ENCODE measurements around the gene PLA2G2E. TPM values are rescaled to one million over a fixed set of nuclear protein-coding genes. Genes with fewer than 3 reads are reported as not detected.
"Not testable (repeated sequence)": the region's sequence is repeated elsewhere in the genome, so short reads cannot be mapped to it uniquely, and the experiment has no call there.

PLA2G2E gene
- total RNA-seq, 2 experiments from 2014 or later = not detected

GRCh38 chr1:19880841-19881240 lies 42.6 kb downstream of the PLA2G2E start:
- not testable (repeated sequence) for H3K27me3 Mint-ChIP-seq, H3K27ac Mint-ChIP-seq, DNase-seq, H3K4me3 Mint-ChIP-seq, H3K36me3 Mint-ChIP-seq, H3K9me3 Mint-ChIP-seq
- peaks cover 28% of the 10 kb centered on the region for H3K4me1 Mint-ChIP-seq

GRCh38 chr1:19879661-19880060 lies 43.8 kb downstream of the PLA2G2E start:
- Mint-ChIP-seq H3K9me3 (no peaks in the 10 kb centered on the region), H3K4me1 (peaks cover 21% of the 10 kb centered on the region), H3K27ac (no peak overlapping the region), H3K27me3 (peaks cover 12% of the 10 kb centered on the region), H3K36me3 (no peaks in the 10 kb centered on the region), H3K4me3 (no peak overlapping the region)
- DNase-seq = no peak

- Mint-ChIP-seq H3K4me1 (peaks cover 17% of the 10 kb centered on the region), H3K27me3 (peaks cover 12% of the 10 kb centered on the region), H3K4me3 (no peak overlapping the region), H3K27ac (no peak overlapping the region), H3K36me3 (no peaks in the 10 kb centered on the region), H3K9me3 (no peaks in the 10 kb centered on the region)
- DNase-seq = no peak
These were observed 44.2 kb downstream of the PLA2G2E start for GRCh38 chr1:19879227-19879626.

- Mint-ChIP-seq H3K36me3 (no peaks in the 10 kb centered on the region), H3K27me3 (peaks cover 12% of the 10 kb centered on the region), H3K27ac (no peak overlapping the region), H3K4me3 (no peak overlapping the region), H3K9me3 (no peaks in the 10 kb centered on the region), H3K4me1 (peaks cover 11% of the 10 kb centered on the region)
- DNase-seq = no peak
These were observed 44.8 kb downstream of the PLA2G2E start for GRCh38 chr1:19878637-19878985.

GRCh38 chr1:19877821-19878636 lies 45.4 kb downstream of the PLA2G2E start:
- Mint-ChIP-seq H3K27ac (no peak overlapping the region), H3K4me1 (peaks cover 7% of the 10 kb centered on the region), H3K36me3 (no peaks in the 10 kb centered on the region), H3K27me3 (peaks cover 12% of the 10 kb centered on the region), H3K4me3 (no peak overlapping the region), H3K9me3 (no peaks in the 10 kb centered on the region)
- DNase-seq = no peak

GRCh38 chr1:19877181-19877750 lies 46.2 kb downstream of the PLA2G2E start:
- H3K4me3 Mint-ChIP-seq = no peak overlapping the region
- no peaks in the 10 kb centered on the region for H3K36me3 Mint-ChIP-seq
- H3K4me1 Mint-ChIP-seq = peaks cover 6% of the 10 kb centered on the region
- DNase-seq = no peak
- H3K27me3 Mint-ChIP-seq = peaks cover 14% of the 10 kb centered on the region
- H3K27ac Mint-ChIP-seq = no peak overlapping the region
- no peaks in the 10 kb centered on the region for H3K9me3 Mint-ChIP-seq

- Mint-ChIP-seq H3K4me3 (no peak overlapping the region), H3K27ac (no peak overlapping the region), H3K36me3 (no peaks in the 10 kb centered on the region), H3K27me3 (peaks cover 50% of the 10 kb centered on the region), H3K9me3 (no peaks in the 10 kb centered on the region), H3K4me1 (no peaks in the 10 kb centered on the region)
- no peak for DNase-seq
These were observed 51.2 kb downstream of the PLA2G2E start for GRCh38 chr1:19872190-19872589.

Other genes with a start within 250 kb of the PLA2G2E start
- gene TMCO4, start 123.7 kb downstream of the PLA2G2E start, total RNA-seq = 10 to 100 TPM; 12.5 to 13.9 TPM
- gene RNF186, start 108.3 kb downstream of the PLA2G2E start, total RNA-seq = not detected
- 1 to 10 TPM; 6.2 to 7.3 TPM for gene OTUD3, start 41.2 kb downstream of the PLA2G2E start, total RNA-seq
- not detected for gene PLA2G2A, start 56.0 kb upstream of the PLA2G2E start, total RNA-seq
- not detected for gene PLA2G5, start 146.6 kb upstream of the PLA2G2E start, total RNA-seq
- not detected for gene PLA2G2D, start 195.9 kb upstream of the PLA2G2E start, total RNA-seq
- gene PLA2G2F, start 215.7 kb upstream of the PLA2G2E start, total RNA-seq = not detected

Measured in activated naive CD8-positive, alpha-beta T cell treated with anti-CD3 and anti-CD28 coated beads for 36 hours (primary cell).